Measurements from ENCODE around the gene TSPOAP1.

The TSPOAP1 gene

DNA sequence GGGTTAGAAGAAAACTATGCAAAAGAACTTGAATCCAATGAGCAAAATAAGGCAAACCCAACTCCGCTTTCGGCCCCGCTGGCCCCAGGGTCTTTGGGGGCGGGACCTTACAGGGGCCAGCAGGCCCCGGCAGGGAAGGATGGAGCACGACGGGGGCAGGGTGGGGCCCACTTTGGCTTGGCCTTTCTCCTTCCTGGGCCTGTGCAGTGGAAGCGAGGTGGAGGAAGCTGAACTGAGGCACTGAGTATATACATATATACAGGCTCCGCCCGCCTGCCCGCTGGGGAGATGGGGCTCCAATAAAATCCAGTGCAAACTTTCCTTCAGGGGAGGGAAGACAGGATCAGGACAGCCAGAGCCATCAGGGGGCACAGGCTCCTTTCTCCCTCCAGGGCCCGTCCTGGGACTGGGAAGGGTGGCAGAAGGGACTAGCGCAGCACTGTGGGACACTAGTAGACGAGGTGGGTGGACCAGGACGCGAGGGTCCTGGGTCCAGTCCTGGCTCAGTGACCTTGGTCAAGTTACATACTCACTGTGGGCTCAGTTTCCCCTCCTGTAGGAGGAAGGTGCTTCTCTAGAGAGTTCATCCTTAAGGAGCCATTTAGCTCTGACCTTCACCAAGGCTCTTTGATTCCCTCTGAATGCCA is 27.0 kb downstream of the TSPOAP1 start:
- no peaks in the 10 kb centered on the region for H3K9me3 Mint-ChIP-seq

DNA sequence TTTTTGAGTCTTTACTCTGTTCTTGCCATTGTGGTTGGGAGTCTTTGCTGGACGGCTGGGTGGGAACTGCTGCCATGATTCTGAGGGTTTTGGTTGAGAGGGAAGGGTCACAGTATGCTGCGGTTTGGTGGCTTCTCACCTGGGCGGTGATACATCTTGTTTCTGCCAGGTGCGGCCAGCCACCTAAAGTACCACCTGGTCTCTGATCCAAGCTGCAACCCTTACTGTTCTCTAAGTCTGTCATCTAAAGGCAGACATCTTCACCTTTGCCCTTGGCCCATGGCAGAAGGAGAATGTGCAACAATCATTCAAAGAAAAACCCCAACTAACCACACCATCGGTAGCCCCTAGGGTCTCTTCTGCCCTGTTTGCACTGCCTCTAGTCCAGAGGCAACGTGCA is 28.3 kb downstream of the TSPOAP1 start:
- Mint-ChIP-seq H3K9me3 (no peaks in the 10 kb centered on the region), H3K4me3 (no peak overlapping the region), H3K27me3 (no peaks in the 10 kb centered on the region), H3K4me1 (no peaks in the 10 kb centered on the region), H3K27ac (no peak overlapping the region)
- ATAC-seq = no peak
- DNase-seq = no peak

More for the DNA sequence above, 27.0 kb downstream of the TSPOAP1 start:
- H3K4me1 Mint-ChIP-seq = no peaks in the 10 kb centered on the region
- H3K27me3 Mint-ChIP-seq = no peaks in the 10 kb centered on the region
- no peak for ATAC-seq
- no peak overlapping the region for H3K4me3 Mint-ChIP-seq
- no peak for DNase-seq
- H3K27ac Mint-ChIP-seq = no peak overlapping the region

GRCh38 chr17:58294034-58294433 is 34.6 kb downstream of the TSPOAP1 start:
- no peak for ATAC-seq
- Mint-ChIP-seq H3K27me3 (peaks cover 20% of the 10 kb centered on the region), H3K9me3 (no peaks in the 10 kb centered on the region), H3K27ac (no peak overlapping the region), H3K4me1 (no peaks in the 10 kb centered on the region), H3K4me3 (no peak overlapping the region)
- DNase-seq = no peak

- no peak overlapping the region for H3K4me3 Mint-ChIP-seq
- H3K4me1 Mint-ChIP-seq = no peaks in the 10 kb centered on the region
- H3K27ac Mint-ChIP-seq = no peak overlapping the region
- no peaks in the 10 kb centered on the region for H3K9me3 Mint-ChIP-seq
- peaks cover 36% of the 10 kb centered on the region for H3K27me3 Mint-ChIP-seq
- ATAC-seq (no peak), DNase-seq (no peak)
Observed at GRCh38 chr17:58291246-58291645, 37.3 kb downstream of the TSPOAP1 start.

DNA sequence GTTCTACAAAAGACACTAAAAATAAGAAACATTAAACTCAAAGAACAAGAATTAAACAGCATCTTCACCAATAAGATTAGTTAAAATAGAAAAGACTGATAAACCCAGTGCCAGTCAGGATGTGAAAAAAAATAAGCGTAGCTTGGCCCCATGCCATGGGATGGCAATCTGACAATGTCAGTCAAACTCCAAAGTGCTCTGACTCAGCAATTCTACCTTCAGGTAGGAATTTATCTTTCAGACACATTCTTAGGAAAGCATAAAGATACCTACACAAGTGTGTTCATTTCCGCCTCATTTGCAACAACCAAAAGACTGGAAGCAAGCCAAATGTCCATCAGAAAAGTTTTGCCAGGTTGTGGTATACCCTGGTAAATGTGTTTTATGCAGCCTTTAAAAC is 38.7 kb downstream of the TSPOAP1 start:
- H3K4me1 Mint-ChIP-seq = peaks cover 6% of the 10 kb centered on the region
- DNase-seq = no peak

GRCh38 chr17:58285422-58285810 is 43.2 kb downstream of the TSPOAP1 start:
- no peak for ATAC-seq
- DNase-seq = no peak
- peaks cover 53% of the 10 kb centered on the region for H3K27me3 Mint-ChIP-seq
- peak overlapping the region; percentile 35 to 59 for H3K27ac Mint-ChIP-seq
- no peaks in the 10 kb centered on the region for H3K9me3 Mint-ChIP-seq
- peaks cover 9% of the 10 kb centered on the region for H3K4me1 Mint-ChIP-seq
- H3K4me3 Mint-ChIP-seq = no peak overlapping the region

More for the DNA sequence above, 38.7 kb downstream of the TSPOAP1 start:
- H3K4me3 Mint-ChIP-seq = no peak overlapping the region
- no peak for ATAC-seq
- H3K27ac Mint-ChIP-seq = no peak overlapping the region
- H3K27me3 Mint-ChIP-seq = peaks cover 43% of the 10 kb centered on the region
- H3K9me3 Mint-ChIP-seq = no peaks in the 10 kb centered on the region

GRCh38 chr17:58284613-58285421 is 43.8 kb downstream of the TSPOAP1 start:
- Mint-ChIP-seq H3K9me3 (no peaks in the 10 kb centered on the region), H3K4me3 (no peak overlapping the region), H3K4me1 (peaks cover 12% of the 10 kb centered on the region), H3K27ac (peak overlapping the region; percentile 35 to 54), H3K27me3 (peaks cover 53% of the 10 kb centered on the region)
- DNase-seq (no peak), ATAC-seq (no peak)

DNA sequence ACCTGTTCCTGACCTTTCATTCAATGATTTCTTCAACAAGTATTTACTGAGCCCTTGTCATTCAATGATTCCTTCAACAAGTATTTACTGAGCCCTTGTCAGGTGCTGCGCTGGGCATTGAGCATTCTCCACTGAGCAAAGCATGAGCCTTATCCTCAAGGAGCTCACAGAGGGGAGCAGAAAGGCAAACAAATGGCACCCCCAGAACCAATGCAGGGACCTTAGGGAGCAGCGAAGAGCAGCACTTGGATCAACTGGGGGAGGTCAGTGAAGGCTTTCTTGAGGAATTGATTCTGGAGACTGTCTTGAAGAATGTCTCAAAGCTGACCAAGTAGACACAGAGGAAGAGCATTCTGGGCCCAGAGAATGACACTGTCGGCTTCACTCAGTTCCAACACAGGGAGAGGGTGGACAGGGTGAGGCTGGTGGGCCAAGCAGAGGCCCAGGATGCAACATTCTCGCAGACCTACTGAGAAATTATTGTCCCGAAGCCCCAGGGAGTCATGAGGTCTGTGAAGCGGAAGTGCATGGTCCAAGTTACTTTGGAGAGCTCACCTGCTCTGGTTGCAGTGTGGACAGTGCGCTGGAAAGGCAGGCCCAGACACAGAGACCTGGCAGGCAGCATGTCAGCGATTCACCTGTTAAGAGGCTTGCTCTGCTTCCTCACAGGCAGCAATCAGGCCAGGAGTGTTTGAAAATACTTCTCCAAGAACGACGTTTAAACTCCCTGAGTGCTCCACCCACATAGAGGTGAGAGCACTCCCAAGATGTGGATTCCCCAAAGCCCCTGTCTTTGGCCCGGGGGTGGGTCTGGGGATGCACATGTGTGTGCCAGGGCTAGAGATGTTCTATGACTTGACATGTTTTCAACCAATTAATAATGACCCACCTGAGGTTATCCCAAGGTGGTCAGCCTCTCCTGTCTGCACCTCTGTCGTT is 44.7 kb downstream of the TSPOAP1 start:
- Mint-ChIP-seq H3K4me1 (peaks cover 17% of the 10 kb centered on the region), H3K27ac (peak overlapping the region in 1 of 2 donors; percentile 54), H3K9me3 (no peaks in the 10 kb centered on the region), H3K27me3 (peaks cover 60% of the 10 kb centered on the region), H3K4me3 (no peak overlapping the region)
- no peak for DNase-seq
- no peak for ATAC-seq

- DNase-seq = no peak
- peaks cover 62% of the 10 kb centered on the region for H3K27me3 Mint-ChIP-seq
- peak overlapping the region in 1 of 2 donors; percentile 19 for H3K27ac Mint-ChIP-seq
- no peak overlapping the region for H3K4me3 Mint-ChIP-seq
- H3K4me1 Mint-ChIP-seq = peaks cover 17% of the 10 kb centered on the region
- no peak for ATAC-seq
- H3K9me3 Mint-ChIP-seq = no peaks in the 10 kb centered on the region
Observed at GRCh38 chr17:58282442-58282841, 46.2 kb downstream of the TSPOAP1 start.

DNA sequence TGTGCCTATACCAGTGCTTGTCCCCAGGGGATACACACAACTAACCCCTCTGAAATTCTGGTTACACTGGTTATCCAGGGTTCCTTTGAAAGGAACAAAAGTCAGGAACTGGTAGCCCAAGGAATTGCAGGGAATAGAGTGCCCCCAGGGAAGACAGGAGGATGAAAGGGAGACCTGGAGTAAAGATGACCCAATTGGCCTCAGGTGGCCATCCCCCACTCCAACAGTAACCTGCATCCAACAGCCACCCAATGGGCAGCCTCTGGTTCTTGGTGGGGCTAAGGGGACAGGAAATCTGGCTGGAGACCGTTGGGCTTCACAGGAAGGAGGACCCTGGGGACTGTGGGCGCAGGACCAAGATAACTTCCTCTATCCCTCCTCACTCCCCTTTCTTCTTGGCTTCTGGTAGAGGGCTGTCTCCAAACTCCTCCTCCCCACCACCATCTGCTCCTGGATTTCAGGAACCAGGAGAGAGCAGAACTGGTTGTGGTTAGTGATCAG is 47.0 kb downstream of the TSPOAP1 start:
- Mint-ChIP-seq H3K4me1 (peaks cover 17% of the 10 kb centered on the region), H3K27me3 (peaks cover 59% of the 10 kb centered on the region), H3K4me3 (no peak overlapping the region), H3K9me3 (no peaks in the 10 kb centered on the region), H3K27ac (no peak overlapping the region)
- DNase-seq = no peak
- no peak for ATAC-seq

DNA sequence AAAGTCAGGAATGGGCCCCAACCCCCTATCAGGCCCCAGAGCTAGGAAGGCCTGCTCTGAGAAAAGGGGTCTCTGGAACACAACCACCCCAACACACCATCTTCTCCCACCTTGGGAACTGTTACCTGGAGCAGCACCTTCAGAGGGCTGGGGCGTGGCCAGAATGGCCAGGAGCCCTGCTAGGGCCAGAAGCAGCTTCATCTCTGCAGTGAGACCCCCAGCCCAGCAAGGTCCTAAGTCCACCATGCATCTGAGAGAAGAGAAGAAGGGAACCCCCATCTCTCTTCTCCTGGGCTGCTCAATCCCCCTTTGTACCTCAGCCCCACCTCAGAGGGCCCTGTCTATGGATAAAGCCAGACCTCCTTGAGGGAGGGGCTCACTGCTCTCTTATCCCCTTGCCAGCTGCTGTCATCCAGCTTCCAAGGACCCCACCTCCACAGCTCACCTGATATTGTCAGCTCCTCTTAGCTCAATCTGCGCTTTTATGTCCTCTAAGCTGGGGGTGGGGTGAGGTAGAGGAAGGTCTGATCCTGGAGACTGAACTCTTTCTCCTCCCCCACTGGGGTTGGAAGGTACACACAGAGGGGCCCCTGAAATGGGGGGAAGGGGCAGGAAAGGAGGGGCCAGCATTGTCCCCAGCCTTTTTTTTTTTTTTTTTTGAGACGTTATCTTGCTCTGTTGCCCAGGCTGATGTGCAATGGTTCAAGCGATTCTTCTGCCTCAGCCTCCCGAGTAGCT is 47.9 kb downstream of the TSPOAP1 start, which contains the start of gene MPO:
Gene MPO (minus strand): TSS at position 456 of the 738 bp plus-strand sequence. CDS start 177 bp downstream, at position 279.
- Mint-ChIP-seq H3K4me1 (peaks cover 17% of the 10 kb centered on the region), H3K27ac (peak within 1 kb of the TSS in 1 of 2 donors; percentile 84), H3K27me3 (peaks cover 59% of the 10 kb centered on the region), H3K9me3 (no peaks in the 10 kb centered on the region), H3K4me3 (no peak within 1 kb of the TSS)
- DNase-seq (no peak), ATAC-seq (no peak)

GRCh38 chr17:58279736-58280479 is 48.7 kb downstream of the TSPOAP1 start:
- Mint-ChIP-seq H3K27me3 (peaks cover 53% of the 10 kb centered on the region), H3K4me1 (peaks cover 12% of the 10 kb centered on the region), H3K4me3 (peak overlapping the region in 1 of 2 donors; percentile 30), H3K9me3 (no peaks in the 10 kb centered on the region), H3K27ac (peak overlapping the region in 1 of 2 donors; percentile 84)
- ATAC-seq = peak; percentile 41
- no peak for DNase-seq

GRCh38 chr17:58279016-58279711 is 49.4 kb downstream of the TSPOAP1 start:
- DNase-seq = no peak
- H3K27ac Mint-ChIP-seq = peak overlapping the region in 1 of 2 donors; percentile 19
- H3K4me1 Mint-ChIP-seq = peaks cover 8% of the 10 kb centered on the region
- peak overlapping the region in 1 of 2 donors; percentile 30 for H3K4me3 Mint-ChIP-seq
- no peaks in the 10 kb centered on the region for H3K9me3 Mint-ChIP-seq
- ATAC-seq = peak; percentile 27
- peaks cover 45% of the 10 kb centered on the region for H3K27me3 Mint-ChIP-seq

DNA sequence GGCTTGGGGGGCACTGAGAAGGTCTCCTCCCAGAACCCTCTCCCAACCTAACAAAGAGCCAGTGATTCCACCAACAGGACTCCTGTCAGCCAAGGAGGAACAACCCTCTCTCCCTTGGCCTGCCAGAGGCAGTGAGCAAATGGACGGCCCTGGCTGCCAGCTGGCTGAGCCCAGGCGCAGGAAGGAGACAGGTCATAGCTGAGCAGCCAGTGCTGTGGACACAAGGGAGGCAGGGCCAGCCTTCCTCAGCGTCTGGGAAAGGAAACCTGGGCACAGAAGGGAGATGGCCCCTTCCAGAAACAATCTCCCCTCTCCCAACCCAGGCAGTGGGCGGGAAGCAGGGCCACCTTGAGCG is 50.0 kb downstream of the TSPOAP1 start:
- H3K27me3 Mint-ChIP-seq = peaks cover 40% of the 10 kb centered on the region
- peaks cover 8% of the 10 kb centered on the region for H3K4me1 Mint-ChIP-seq
- H3K9me3 Mint-ChIP-seq = no peaks in the 10 kb centered on the region
- ATAC-seq (no peak), DNase-seq (no peak)
- no peak overlapping the region for H3K4me3 Mint-ChIP-seq
- H3K27ac Mint-ChIP-seq = no peak overlapping the region
